Measurements from ENCODE around the gene PPM1H. TPM values are rescaled to one million over a fixed set of nuclear protein-coding genes. Genes with fewer than 3 reads are reported as not detected.

PPM1H gene
- total and polyA plus RNA-seq, 2 of the 8 experiments (the other 6 are each of a cell fraction or from before 2014, with no cell fraction given): 16.4 to 36.1 TPM

- POLR2A ChIA-PET (ENCODE audit: partially characterized antibody): interaction anchor here (0.6 kb wide), 1 partner anchor 95 kb away, joined by 4 read pairs; no protein-coding TSS in a partner anchor
Observed at GRCh38 chr12:62959745-62960144, 24.8 kb upstream of the PPM1H start.

More at GRCh38 chr12:62959745-62960144, 24.8 kb upstream of the PPM1H start:
- no peak overlapping the region for H3K27ac ChIP-seq (ENCODE audit: low read depth, low read length)
- no peaks in the 10 kb centered on the region for H3K36me3 ChIP-seq (ENCODE audit: control insufficient read depth in 2 of 4, insufficient read depth in 4 of 4, low read length in 3 of 4)
- no peak overlapping the region for H3K56ac ChIP-seq (replicated peaks; ENCODE audit: insufficient read length, low read depth, low read length)
- peaks cover 0 to 5% (median 0%) of the 10 kb centered on the region in 4 experiments; a peak in 1 of 7 replicates for H3K27me3 ChIP-seq (replicated peaks in 1 of 4; ENCODE audit: control insufficient read depth in 3 of 4, extremely low read depth in 1 of 4, insufficient read depth in 3 of 4, low read length in 3 of 4)
- no peak overlapping the region for H2BK5ac ChIP-seq (ENCODE audit: low read depth, low read length)
- no peaks in the 10 kb centered on the region for H4K20me1 ChIP-seq (replicated peaks in 1 of 2; ENCODE audit: control insufficient read depth in 1 of 2, insufficient read depth in 2 of 2, low read length in 2 of 2)
- no peaks in the 10 kb centered on the region for H3K79me2 ChIP-seq (ENCODE audit: control insufficient read depth in 1 of 2, insufficient read depth in 2 of 2, low read length in 2 of 2)
- H2BK120ac ChIP-seq (replicated peaks; ENCODE audit: low read depth, low read length): no peak overlapping the region
- no peak overlapping the region for H4K8ac ChIP-seq (ENCODE audit: extremely low read depth, insufficient read depth, low read length)
- no peak overlapping the region for H2BK20ac ChIP-seq (ENCODE audit: low read length)
- TF ChIP-seq KDM1A (IDR thresholded peaks at IDR 0.05; ENCODE audit: borderline replicate concordance, low read length): no peak
- no peak for TF ChIP-seq FOSL1 (IDR thresholded peaks at IDR 0.05; ENCODE audit: insufficient read depth, low read depth, low read length)
- TF ChIP-seq SRF (IDR thresholded peaks at IDR 0.05; ENCODE audit: low read depth, low read length): no peak
- TF ChIP-seq RNF2 (IDR thresholded peaks at IDR 0.05; ENCODE audit: borderline replicate concordance, low read depth, low read length, missing control alignments, poor library complexity, severe bottlenecking): no peak
- FAIRE-seq: no peak
- no peak overlapping the region for H2AFZ ChIP-seq (ENCODE audit: low read length)
- no peak overlapping the region for H3K4ac ChIP-seq (replicated peaks; ENCODE audit: insufficient read length, low read depth, low read length)
- no peak overlapping the region for H2BK12ac ChIP-seq (ENCODE audit: low read depth, low read length)
- H3K4me2 ChIP-seq (ENCODE audit: insufficient read depth in 1 of 2, low read depth in 2 of 2, low read length in 2 of 2): no peak overlapping the region
- H3K4me1 ChIP-seq (replicated peaks in 1 of 4; ENCODE audit: control insufficient read depth in 3 of 4, insufficient read depth in 4 of 4, low read length in 3 of 4): peaks cover 0 to 4% (median 0%) of the 10 kb centered on the region in 4 experiments; a peak in 1 of 7 replicates
- CTCF ChIA-PET (ENCODE audit: partially characterized antibody): interaction anchor here (0.6 to 1.1 kb wide), 4 partner anchors 11 to 96 kb away, joined by 3 to 4 read pairs (median 4); no protein-coding TSS in a partner anchor
- no peak overlapping the region for H3K18ac ChIP-seq (ENCODE audit: extremely low read depth, low read length)
- no peaks in the 10 kb centered on the region for H3K79me1 ChIP-seq (ENCODE audit: low read depth, low read length)
- H3K23me2 ChIP-seq (ENCODE audit: low read depth, low read length): no peaks in the 10 kb centered on the region
- H3K9ac ChIP-seq (replicated peaks in 1 of 4; ENCODE audit: extremely low read depth in 1 of 4, low read depth in 3 of 4, low read length in 3 of 4): no peak overlapping the region
- 81% methylated on average over 8 of the region's 8 CpGs; no CpG with 5 or more reads in 1 of the 2 experiments for WGBS, 2 experiments (ENCODE audit: extremely low coverage in 1 of 2, insufficient coverage in 1 of 2, insufficient read length in 1 of 2, insufficient replicate concordance in 2 of 2, low coverage in 1 of 2, low lambda C conversion rate in 2 of 2, missing lambda C conversion rate in 1 of 2)
- H3K4me3 ChIP-seq (ENCODE audit: extremely low read depth in 1 of 4, insufficient read depth in 2 of 4, low read depth in 3 of 4, low read length in 4 of 4): no peak overlapping the region
- H2BK15ac ChIP-seq (ENCODE audit: low read length): no peak overlapping the region
- H3K23ac ChIP-seq (ENCODE audit: insufficient read length): no peak overlapping the region
- DNase-seq (ENCODE audit: low read depth in 1 of 2, low spot score in 2 of 2): no peak
- H3K14ac ChIP-seq (ENCODE audit: insufficient read length): no peak overlapping the region
- no peak overlapping the region for H4K5ac ChIP-seq (ENCODE audit: insufficient read length, low read depth, low read length)
- H3K9me3 ChIP-seq (ENCODE audit: insufficient read depth in 2 of 2, low read depth in 1 of 2, low read length in 1 of 2): no peaks in the 10 kb centered on the region
- no peak overlapping the region for H4K91ac ChIP-seq (replicated peaks; ENCODE audit: insufficient read length, low read length)
- H2AK5ac ChIP-seq (ENCODE audit: low read depth, low read length): no peak overlapping the region
